NT2/D1 (cell line): ENCODE results near the gene MYOZ3.

Experiments
- DNase-seq: peaks from one replicate; pipeline ENCODE4 v3.0.0-alpha.2; 2011; ENCODE audit warnings: low read depth, low spot score
- H3K27me3 ChIP-seq: 2 replicates; pipeline ENCODE4 v1.6.0; 2011; ENCODE audit warnings: mild to moderate bottlenecking; ENCODE audit not compliant: insufficient read length, insufficient read depth
- H3K36me3 ChIP-seq: 2 replicates; pipeline ENCODE4 v1.6.1; 2011; ENCODE audit warnings: mild to moderate bottlenecking, low read length, mixed read lengths; ENCODE audit not compliant: insufficient read depth, insufficient read length
- H3K4me1 ChIP-seq: 2 replicates; pipeline ENCODE4 v1.5.1; 2011; ENCODE audit not compliant: insufficient read depth, insufficient read length
- H3K4me3 ChIP-seq: 2 replicates; pipeline ENCODE4 v1.5.1; 2011; ENCODE audit warnings: low read depth; ENCODE audit not compliant: insufficient read length
- H3K9ac ChIP-seq: 2 replicates; pipeline ENCODE4 v1.6.0; 2011; ENCODE audit warnings: low read depth; ENCODE audit not compliant: insufficient read length
- H3K9me3 ChIP-seq: 2 replicates; pipeline ENCODE4 v1.5.1; 2011; ENCODE audit warnings: mild to moderate bottlenecking, low read length; ENCODE audit not compliant: insufficient read depth
- SUZ12 ChIP-seq: IDR thresholded peaks from 2 replicates; pipeline ENCODE4 v1.6.1; 2011; ENCODE audit not compliant: insufficient read length, insufficient read depth; ENCODE audit errors: extremely low read depth
- YY1 ChIP-seq: IDR thresholded peaks from 2 replicates; pipeline ENCODE4 v1.6.1; 2011; ENCODE audit not compliant: insufficient read length, insufficient read depth
- ZNF274 ChIP-seq: IDR thresholded peaks from 2 replicates; pipeline ENCODE4 v1.6.1; 2011; ENCODE audit warnings: mild to moderate bottlenecking, low read depth, low read length

The MYOZ3 gene

DNA sequence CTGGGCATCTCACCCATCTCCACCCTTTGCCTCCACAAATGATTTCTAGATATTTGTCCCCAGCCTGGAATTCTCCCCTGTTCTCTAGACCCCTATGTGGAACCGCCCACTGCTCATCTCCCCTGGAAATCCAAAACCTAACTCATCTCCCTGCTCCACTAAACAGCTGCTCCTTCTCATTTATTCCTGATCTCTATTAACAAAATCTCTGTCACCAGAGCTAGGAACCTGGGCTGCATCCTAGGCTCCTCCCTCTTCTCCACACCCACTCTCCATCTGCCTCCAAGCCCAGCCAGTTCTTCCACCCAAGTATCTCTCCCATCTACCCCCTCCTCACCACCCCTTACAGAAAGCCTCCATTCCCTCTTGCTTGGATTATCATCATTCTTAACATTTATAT lies 44.5 kb upstream of the MYOZ3 start:
- DNase-seq, result no peak
- TF ChIP-seq SUZ12, result no peak
- no peak for TF ChIP-seq ZNF274
- no peak for TF ChIP-seq YY1
- H3K9me3 ChIP-seq, result no peaks in the 10 kb centered on the region
- peaks cover 28% of the 10 kb centered on the region for H3K4me1 ChIP-seq
- no peak overlapping the region for H3K4me3 ChIP-seq
- no peaks in the 10 kb centered on the region for H3K36me3 ChIP-seq
- H3K27me3 ChIP-seq, result peaks cover 4% of the 10 kb centered on the region
- no peak overlapping the region for H3K9ac ChIP-seq

DNA sequence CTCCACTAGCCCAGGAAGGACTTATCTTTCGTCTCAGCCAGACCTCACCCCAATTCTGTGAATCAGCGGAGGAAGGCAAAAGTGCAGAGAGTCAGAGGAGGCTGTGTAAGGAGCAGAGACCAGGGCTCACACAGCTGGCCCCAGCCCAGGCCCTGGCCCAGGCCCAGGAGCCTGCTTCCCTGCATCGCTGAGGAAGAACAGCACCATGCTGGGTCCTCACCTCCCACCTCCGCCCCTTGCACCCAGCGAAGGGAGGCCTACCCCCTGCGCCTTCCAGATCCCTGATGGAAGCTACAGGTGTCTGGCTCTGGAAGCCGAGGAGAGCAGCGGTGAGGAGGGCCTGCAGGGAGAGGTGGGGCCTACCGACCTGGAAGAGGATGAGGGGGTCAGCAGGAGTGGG lies 42.9 kb upstream of the MYOZ3 start:
- Histone ChIP-seq H3K36me3 (no peaks in the 10 kb centered on the region), H3K4me3 (no peak overlapping the region), H3K9ac (no peak overlapping the region), H3K9me3 (no peaks in the 10 kb centered on the region), H3K27me3 (peaks cover 4% of the 10 kb centered on the region), H3K4me1 (peaks cover 38% of the 10 kb centered on the region)
- TF ChIP-seq ZNF274, result no peak
- no peak for TF ChIP-seq SUZ12
- TF ChIP-seq YY1, result no peak
- DNase-seq, result no peak

GRCh38 chr5:150618588-150619281 lies 42.3 kb upstream of the MYOZ3 start:
- TF ChIP-seq SUZ12, result no peak
- TF ChIP-seq ZNF274, result no peak
- TF ChIP-seq YY1, result no peak
- no peaks in the 10 kb centered on the region for H3K36me3 ChIP-seq
- H3K27me3 ChIP-seq, result peaks cover 6% of the 10 kb centered on the region
- no peak overlapping the region for H3K9ac ChIP-seq
- no peaks in the 10 kb centered on the region for H3K9me3 ChIP-seq
- peaks cover 37% of the 10 kb centered on the region for H3K4me1 ChIP-seq
- H3K4me3 ChIP-seq, result no peak overlapping the region
- DNase-seq, result no peak

DNA sequence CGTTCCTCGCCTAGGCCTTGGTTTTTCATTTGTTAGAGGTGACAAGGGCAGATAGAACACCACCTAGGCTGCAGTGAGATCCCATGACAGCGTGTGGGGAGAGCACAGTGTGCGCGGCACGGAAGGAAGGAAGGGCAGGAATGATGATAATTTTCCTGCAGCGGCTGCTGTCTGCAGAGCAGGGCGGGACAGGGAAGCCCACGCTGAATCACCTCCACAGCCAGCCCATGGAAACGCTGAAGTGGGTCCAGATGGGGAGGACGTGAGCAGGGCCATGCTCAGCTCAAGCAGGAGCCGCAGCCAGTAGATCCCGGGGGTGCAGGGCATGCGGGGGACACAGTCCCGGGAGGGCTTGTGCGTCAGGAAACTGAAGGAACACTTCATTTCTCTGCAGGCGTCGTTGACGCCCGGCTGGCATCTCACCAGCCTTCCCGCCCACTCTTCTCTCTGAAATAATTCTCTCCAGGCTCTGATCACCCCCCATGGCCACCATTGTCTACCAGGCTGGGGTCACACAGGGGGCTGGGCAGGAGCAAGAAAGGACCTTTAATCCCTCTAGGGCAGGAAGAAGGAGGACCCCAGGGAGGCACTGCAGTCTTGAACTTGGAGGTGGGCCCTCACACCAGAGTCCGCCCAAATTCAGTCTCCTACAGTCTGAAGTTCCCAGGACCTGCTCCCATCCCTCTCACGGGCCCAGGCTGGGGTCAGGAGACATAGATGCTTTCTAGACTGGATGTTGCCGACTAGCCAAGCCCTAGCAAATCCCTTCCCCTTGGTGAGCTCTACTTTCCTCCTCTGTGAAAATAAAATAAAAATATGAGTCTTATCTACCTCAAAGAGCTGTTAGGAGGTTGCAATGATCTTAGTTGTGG lies 41.5 kb upstream of the MYOZ3 start:
- H3K36me3 ChIP-seq, result no peaks in the 10 kb centered on the region
- TF ChIP-seq ZNF274, result no peak
- TF ChIP-seq YY1, result no peak
- TF ChIP-seq SUZ12, result no peak
- H3K9ac ChIP-seq, result no peak overlapping the region
- no peaks in the 10 kb centered on the region for H3K9me3 ChIP-seq
- H3K4me1 ChIP-seq, result peaks cover 32% of the 10 kb centered on the region
- no peak overlapping the region for H3K4me3 ChIP-seq
- peaks cover 12% of the 10 kb centered on the region for H3K27me3 ChIP-seq
- no peak for DNase-seq

- H3K27me3 ChIP-seq, result peaks cover 13% of the 10 kb centered on the region
- peaks cover 28% of the 10 kb centered on the region for H3K4me1 ChIP-seq
- no peak overlapping the region for H3K4me3 ChIP-seq
- DNase-seq, result no peak
- no peaks in the 10 kb centered on the region for H3K36me3 ChIP-seq
- no peak overlapping the region for H3K9ac ChIP-seq
- TF ChIP-seq SUZ12, result no peak
- no peak for TF ChIP-seq YY1
- TF ChIP-seq ZNF274, result no peak
- H3K9me3 ChIP-seq, result no peaks in the 10 kb centered on the region
Measured at GRCh38 chr5:150621301-150621700, 39.8 kb upstream of the MYOZ3 start.

DNA sequence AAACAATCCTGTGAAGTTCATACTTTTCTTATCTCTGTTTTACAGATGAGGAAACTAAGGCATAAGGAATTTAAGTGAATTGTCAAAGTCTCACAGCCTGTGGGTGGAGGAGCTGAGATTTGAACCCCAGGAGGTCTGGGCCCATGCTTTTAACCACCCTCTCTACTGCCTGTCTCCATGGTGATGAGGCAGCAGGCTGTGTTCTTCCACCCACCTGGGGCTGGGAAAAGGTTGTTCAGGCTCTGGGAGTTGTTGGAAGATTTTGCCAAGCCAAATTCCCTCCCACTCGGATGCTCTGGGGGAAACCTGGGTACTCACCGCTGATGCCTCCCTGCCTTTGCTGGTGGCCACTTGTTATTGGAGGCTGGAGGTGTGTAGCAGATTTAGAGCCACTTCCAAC lies 38.9 kb upstream of the MYOZ3 start:
- Histone ChIP-seq H3K4me3 (no peak overlapping the region), H3K9ac (no peak overlapping the region), H3K4me1 (peaks cover 26% of the 10 kb centered on the region), H3K27me3 (peaks cover 13% of the 10 kb centered on the region), H3K9me3 (no peaks in the 10 kb centered on the region), H3K36me3 (no peaks in the 10 kb centered on the region)
- TF ChIP-seq ZNF274 (no peak), YY1 (no peak), SUZ12 (no peak)
- DNase-seq, result no peak

- TF ChIP-seq YY1 (no peak), ZNF274 (no peak), SUZ12 (no peak)
- Histone ChIP-seq H3K4me1 (peaks cover 25% of the 10 kb centered on the region), H3K36me3 (no peaks in the 10 kb centered on the region), H3K9me3 (no peaks in the 10 kb centered on the region), H3K9ac (no peak overlapping the region), H3K4me3 (no peak overlapping the region), H3K27me3 (peaks cover 13% of the 10 kb centered on the region)
- DNase-seq, result no peak
Measured at GRCh38 chr5:150623152-150623877, 37.7 kb upstream of the MYOZ3 start.
